Endothelial cell (in vitro differentiated cells): ENCODE measurements around the gene RSPO1. TPM values are rescaled to one million over a fixed set of nuclear protein-coding genes. Genes with fewer than 3 reads are reported as not detected.
"Not testable (repeated sequence)": the region's sequence is repeated elsewhere in the genome, so short reads cannot be mapped to it uniquely, and the experiment has no call there.

Experiments
- DNase-seq: peaks from one replicate; pipeline ENCODE4 v3.0.0; 2021; ENCODE audit warnings: low spot score
- H3K27ac Mint-ChIP-seq: one replicate; pipeline ENCODE4 v1.8.0; 2021; ENCODE audit warnings: mixed read lengths, inconsistent platforms; ENCODE audit not compliant: unreplicated experiment
- H3K27me3 Mint-ChIP-seq: one replicate; pipeline ENCODE4 v1.8.0; 2021; ENCODE audit warnings: mild to moderate bottlenecking, moderate library complexity, mixed read lengths, inconsistent platforms; ENCODE audit not compliant: unreplicated experiment
- H3K36me3 Mint-ChIP-seq: one replicate; pipeline ENCODE4 v1.8.0; 2021; ENCODE audit warnings: mild to moderate bottlenecking, low read depth, mixed read lengths, inconsistent platforms; ENCODE audit not compliant: unreplicated experiment
- H3K4me1 Mint-ChIP-seq: one replicate; pipeline ENCODE4 v1.8.0; 2021; ENCODE audit warnings: mild to moderate bottlenecking, mixed read lengths, inconsistent platforms; ENCODE audit not compliant: unreplicated experiment
- H3K4me3 Mint-ChIP-seq: one replicate; pipeline ENCODE4 v1.8.0; 2021; ENCODE audit warnings: mild to moderate bottlenecking, mixed read lengths, inconsistent platforms; ENCODE audit not compliant: unreplicated experiment
- H3K9me3 Mint-ChIP-seq: one replicate; pipeline ENCODE4 v1.8.0; 2021; ENCODE audit warnings: mixed read lengths, inconsistent platforms; ENCODE audit not compliant: unreplicated experiment
- CTCF ChIP-seq: fragments of 200-600 bp; sonication (generic); IDR thresholded peaks from one replicate; pipeline ENCODE4 v1.5.0; 2021; ENCODE audit warnings: antibody characterized with exemption; ENCODE audit not compliant: unreplicated experiment
- total RNA-seq: library from RNA; stranded (reverse); fragmentation: NEBNext Ultra II Directional; extraction: Animal tissue kit (Norgen Biotek cat#: 25700); gene quantifications from one replicate; pipeline ENCODE4 v1.2.1, GENCODE V29; 2021; ENCODE audit not compliant: unreplicated experiment

The RSPO1 gene
- total RNA-seq, 1 donor from 2014 or later = not detected

GRCh38 chr1:37595440-37596181 is 39.1 kb downstream of the RSPO1 start, which contains the start of gene GNL2:
TSS of gene GNL2 (minus strand) at chr1:37595937. CDS start at chr1:37595822, 115 bp downstream.
- no peak for TF ChIP-seq CTCF
- peaks cover 15% of the 10 kb centered on the region for H3K4me1 Mint-ChIP-seq
- peak within 1 kb of the TSS; percentile 100 for H3K4me3 Mint-ChIP-seq
- peaks cover 5% of the 10 kb centered on the region for H3K36me3 Mint-ChIP-seq
- DNase-seq = peak; percentile 99
- peaks cover 6% of the 10 kb centered on the region for H3K27me3 Mint-ChIP-seq
- no peaks in the 10 kb centered on the region for H3K9me3 Mint-ChIP-seq
- H3K27ac Mint-ChIP-seq = peak within 1 kb of the TSS; percentile 99

- Mint-ChIP-seq H3K9me3 (no peaks in the 10 kb centered on the region), H3K27me3 (peaks cover 6% of the 10 kb centered on the region), H3K4me3 (no peak overlapping the region), H3K36me3 (peaks cover 9% of the 10 kb centered on the region), H3K27ac (no peak overlapping the region), H3K4me1 (peaks cover 15% of the 10 kb centered on the region)
- no peak for DNase-seq
- no peak for TF ChIP-seq CTCF
Measured at GRCh38 chr1:37593726-37594125, 41.0 kb downstream of the RSPO1 start.

GRCh38 chr1:37588939-37589338 is 45.8 kb downstream of the RSPO1 start:
- no peak for DNase-seq
- TF ChIP-seq CTCF = no peak
- Mint-ChIP-seq H3K4me3 (no peak overlapping the region), H3K27ac (no peak overlapping the region), H3K4me1 (no peaks in the 10 kb centered on the region), H3K9me3 (no peaks in the 10 kb centered on the region), H3K27me3 (no peaks in the 10 kb centered on the region), H3K36me3 (peaks cover 9% of the 10 kb centered on the region)

- not testable (repeated sequence) for H3K4me1 Mint-ChIP-seq, H3K4me3 Mint-ChIP-seq, H3K27ac Mint-ChIP-seq, H3K9me3 Mint-ChIP-seq, H3K27me3 Mint-ChIP-seq, DNase-seq
- H3K36me3 Mint-ChIP-seq = peaks cover 25% of the 10 kb centered on the region
Measured at GRCh38 chr1:37584544-37584943, 50.1 kb downstream of the RSPO1 start.

- no peak for TF ChIP-seq CTCF
- Mint-ChIP-seq H3K27ac (no peak overlapping the region), H3K4me3 (no peak overlapping the region), H3K4me1 (no peaks in the 10 kb centered on the region), H3K27me3 (no peaks in the 10 kb centered on the region), H3K9me3 (no peaks in the 10 kb centered on the region), H3K36me3 (peaks cover 45% of the 10 kb centered on the region)
- no peak for DNase-seq
Measured at GRCh38 chr1:37575692-37576091, 59.0 kb downstream of the RSPO1 start.
